Prostate gland (tissue), 2 donors: ENCODE data around the gene RASL10A. TPM values are rescaled to one million over a fixed set of nuclear protein-coding genes. Genes with fewer than 3 reads are reported as not detected.

Experiments
- DNase-seq: peaks from one replicate; pipeline ENCODE4 v3.0.0-alpha.2; 2019; ENCODE audit warnings: low spot score
- H3K27ac ChIP-seq, 2 donors: fragments of 200-600 bp; sonication (generic); 2 replicates each; pipeline ENCODE4 v1.5.1; 2017 to 2019
- H3K27me3 ChIP-seq: fragments of 200-600 bp; sonication (generic); replicated peaks from 2 replicates; pipeline ENCODE4 v1.5.1; 2019; ENCODE audit not compliant: insufficient read depth
- H3K36me3 ChIP-seq, 2 donors: fragments of 200-600 bp; sonication (generic); 1 replicate in 1 of 2; 2 replicates in 1 of 2; pipeline versions ENCODE4 v1.5.1 to v1.8.1; 2017 to 2019
- H3K4me1 ChIP-seq: fragments of 200-600 bp; sonication (generic); replicated peaks from 2 replicates; pipeline ENCODE4 v1.5.1; 2019
- H3K4me3 ChIP-seq, 2 donors: fragments of 200-600 bp; sonication (generic); 2 replicates each; pipeline ENCODE4 v1.5.1; 2017 to 2019
- H3K9me3 ChIP-seq: fragments of 200-600 bp; sonication (generic); 2 replicates; pipeline ENCODE4 v1.5.1; 2017
- CTCF ChIP-seq, 4 experiments: fragments of 200-600 bp in 2 of 4; fragments of 450-650 bp in 2 of 4; sonication (generic) in 2 of 4; IDR thresholded peaks; 1 replicate in 3 of 4; 2 replicates in 1 of 4; pipeline ENCODE4 v1.5.1; 2016 to 2019; ENCODE audit warnings: antibody characterized with exemption in 4 of 4, mild to moderate bottlenecking in 2 of 4, moderate library complexity in 2 of 4
- POLR2A ChIP-seq: fragments of 450-650 bp; IDR thresholded peaks from one replicate; pipeline ENCODE4 v1.6.1; 2016; ENCODE audit warnings: antibody characterized with exemption, mild to moderate bottlenecking
- POLR2AphosphoS5 ChIP-seq: sonication (generic); formaldehyde crosslinking; IDR thresholded peaks from one replicate; pipeline ENCODE4 v1.6.1; 2017; ENCODE audit warnings: antibody characterized with exemption
- WGBS: methylation state at CpG from one replicate; pipeline ENCODE4 v1.1.5; 2018; 5-methylcytosine and 5-hydroxymethylcytosine counted together
- intact Hi-C: fragments of 100-400 bp; cut with DNase I; formaldehyde crosslinking; loops from one replicate; pipeline ENCODE4 v1.14.2; 2022
- microRNA-seq: library from miRNA; unstranded; fragments of <30 nt; microRNA quantifications from one replicate; pipeline ENCODE4, GENCODE V29; 2016
- small RNA-seq, 2 donors: library from RNA; depleted of rRNA; stranded (forward); fragments of <200 nt; gene quantifications; one replicate each; pipeline ENCODE3, GENCODE V24; 2016
- total RNA-seq, 2 donors: library from RNA; depleted of rRNA; stranded (reverse); fragments of >200 nt; gene quantifications; one replicate each; pipeline ENCODE4 v1.1.0, GENCODE V29; 2016

The RASL10A gene
- total RNA-seq, 2 donors from 2014 or later: 9.2 to 15.1 TPM

GRCh38 chr22:29263791-29264276 is 51.7 kb downstream of the RASL10A start:
- 80% methylated on average over 12 of the region's 14 CpGs for WGBS
- H3K36me3 ChIP-seq: peaks cover 0 to 5% of the 10 kb centered on the region in 2 donors
- TF ChIP-seq POLR2AphosphoS5: no peak
- no peak for TF ChIP-seq POLR2A
- no peak for TF ChIP-seq CTCF (IDR thresholded peaks at IDR 0.05)
- H3K4me3 ChIP-seq: no peak overlapping the region
- H3K27ac ChIP-seq: no peak overlapping the region
- no peaks in the 10 kb centered on the region for H3K9me3 ChIP-seq
- no peak for DNase-seq
- intact Hi-C loops: no loop called here
- H3K4me1 ChIP-seq: no peaks in the 10 kb centered on the region
- H3K27me3 ChIP-seq: no peaks in the 10 kb centered on the region

Small RNA genes lying within 50 kb of the gene (microRNA-seq; reads per million reads assigned to microRNA genes)
- 13.9 reads per million, percentile 56 among the genes with 10 or more reads in this experiment for gene MIR3653

Small RNA genes lying within 50 kb of the gene (small RNA-seq; reads per million reads assigned to genes)
- 0 reads per million in 2 donors for gene MIR3653

Other genes starting within 250 kb of the RASL10A start
- gene KREMEN1, start 242.7 kb downstream of the RASL10A start, total RNA-seq: 10 to 100 TPM; 19.3 to 49.0 TPM
- gene EMID1, start 109.8 kb downstream of the RASL10A start, total RNA-seq: 10 to 100 TPM; 12.8 to 14.7 TPM
- 10 to 100 TPM; 66.9 to 74.6 TPM for gene RHBDD3, start 47.7 kb downstream of the RASL10A start, total RNA-seq
- 100 to 1,000 TPM; 181 to 213 TPM for gene EWSR1, start 47.4 kb downstream of the RASL10A start, total RNA-seq
- 100 to 1,000 TPM in 1 of 2 donors, 10 to 100 TPM in 1; 85.8 to 159 TPM for gene GAS2L1, start 9.0 kb downstream of the RASL10A start, total RNA-seq
- gene AP1B1, start 72.9 kb upstream of the RASL10A start, total RNA-seq: 100 to 1,000 TPM; 104 to 143 TPM
- gene RFPL1, start 122.9 kb upstream of the RASL10A start, total RNA-seq: 1 to 10 TPM in 1 of 2 donors, not detected in 1; 1.7 TPM
- 100 to 1,000 TPM; 149 to 887 TPM for gene NEFH, start 164.5 kb upstream of the RASL10A start, total RNA-seq
- gene THOC5, start 238.1 kb upstream of the RASL10A start, total RNA-seq: 10 to 100 TPM; 27.5 to 57.9 TPM